IPS DF 19.7 (cell line): Measurements from ENCODE around the gene CYP1A2.
A peak's percentile ranks its signal among the peaks of the same experiment; 100 is the strongest.
"Not testable (repeated sequence)": the region's sequence is repeated elsewhere in the genome, so short reads cannot be mapped to it uniquely, and the experiment has no call there.

Experiments used
- DNase-seq: peaks from one replicate; pipeline ENCODE4 v3.0.0-alpha.2; 2013; ENCODE audit warnings: low read depth, low spot score

Gene CYP1A2, protein sequence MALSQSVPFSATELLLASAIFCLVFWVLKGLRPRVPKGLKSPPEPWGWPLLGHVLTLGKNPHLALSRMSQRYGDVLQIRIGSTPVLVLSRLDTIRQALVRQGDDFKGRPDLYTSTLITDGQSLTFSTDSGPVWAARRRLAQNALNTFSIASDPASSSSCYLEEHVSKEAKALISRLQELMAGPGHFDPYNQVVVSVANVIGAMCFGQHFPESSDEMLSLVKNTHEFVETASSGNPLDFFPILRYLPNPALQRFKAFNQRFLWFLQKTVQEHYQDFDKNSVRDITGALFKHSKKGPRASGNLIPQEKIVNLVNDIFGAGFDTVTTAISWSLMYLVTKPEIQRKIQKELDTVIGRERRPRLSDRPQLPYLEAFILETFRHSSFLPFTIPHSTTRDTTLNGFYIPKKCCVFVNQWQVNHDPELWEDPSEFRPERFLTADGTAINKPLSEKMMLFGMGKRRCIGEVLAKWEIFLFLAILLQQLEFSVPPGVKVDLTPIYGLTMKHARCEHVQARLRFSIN

DNA sequence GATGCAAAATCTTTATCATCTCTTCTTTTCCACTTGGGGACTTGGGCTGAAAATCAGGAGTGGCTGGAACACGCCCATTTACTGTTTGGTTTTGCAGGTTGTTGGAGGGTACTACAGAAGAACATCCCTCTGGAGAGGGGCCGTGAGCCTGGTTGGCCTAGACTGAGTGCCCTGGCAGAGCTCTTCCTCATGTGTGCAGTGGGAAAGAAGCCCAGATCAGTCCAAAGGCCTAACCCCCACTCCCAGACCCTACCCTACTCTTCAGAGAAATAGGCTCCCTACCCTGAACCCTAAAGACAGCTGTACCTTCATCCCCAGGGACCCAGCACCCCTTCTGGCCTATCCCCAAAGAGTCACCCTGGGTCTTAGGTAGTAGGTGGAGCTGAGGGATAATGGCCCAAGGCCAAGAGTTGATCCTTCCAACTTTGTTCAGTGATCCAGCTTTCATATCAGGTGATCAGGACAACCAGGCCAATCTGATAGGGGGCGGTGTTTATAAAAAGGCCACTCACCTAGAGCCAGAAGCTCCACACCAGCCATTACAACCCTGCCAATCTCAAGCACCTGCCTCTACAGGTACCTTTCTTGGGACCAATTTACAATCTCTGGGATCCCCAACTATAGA lies at the start of gene CYP1A2:
CYP1A2 (plus strand) TSS at position 524 of the 625 bp plus-strand sequence. CDS start 894 bp downstream, outside the sequence.
- DNase-seq, result no peak

- no peak for DNase-seq
Observed at GRCh38 chr15:74709011-74709410, 39.6 kb upstream of the CYP1A2 start.

GRCh38 chr15:74709892-74710291 lies 38.8 kb upstream of the CYP1A2 start:
- DNase-seq, result no peak

DNA sequence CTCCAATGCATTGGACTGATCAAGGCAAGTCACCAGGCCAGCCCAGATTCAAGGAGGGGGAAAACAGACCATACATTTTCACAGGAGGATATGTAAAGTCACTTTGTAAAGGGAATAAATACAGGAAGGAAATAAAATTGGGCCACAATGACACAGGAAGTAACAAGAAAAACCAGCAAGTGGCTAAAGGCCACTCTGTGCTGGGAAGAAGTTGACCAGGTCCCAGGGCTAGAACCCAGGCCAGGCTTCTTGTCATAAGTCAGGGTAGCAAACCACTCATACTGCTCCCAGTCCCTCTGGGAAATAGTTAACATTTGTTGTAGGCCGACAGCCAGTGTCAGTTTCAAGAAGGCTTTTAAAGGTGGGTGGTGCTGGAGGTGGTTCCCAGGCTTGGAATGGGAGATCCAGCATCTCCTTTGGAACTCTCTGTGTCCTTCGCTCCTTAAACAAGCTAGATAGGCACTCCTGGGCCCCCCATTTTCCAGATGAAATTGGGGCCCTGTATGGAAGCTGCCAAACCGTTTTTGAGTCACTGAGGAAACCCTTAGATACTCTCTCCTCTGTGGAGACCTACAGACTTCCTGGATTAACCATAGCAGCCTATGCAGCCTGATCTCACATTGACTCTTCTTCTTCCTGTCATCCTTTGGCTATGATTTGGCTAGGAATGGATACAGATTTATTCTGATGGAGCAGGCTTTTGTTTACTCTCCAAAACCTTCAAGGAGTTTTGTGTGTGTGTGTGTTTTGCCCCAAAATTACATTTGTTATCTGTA lies 38.1 kb upstream of the CYP1A2 start:
- no peak for DNase-seq

DNA sequence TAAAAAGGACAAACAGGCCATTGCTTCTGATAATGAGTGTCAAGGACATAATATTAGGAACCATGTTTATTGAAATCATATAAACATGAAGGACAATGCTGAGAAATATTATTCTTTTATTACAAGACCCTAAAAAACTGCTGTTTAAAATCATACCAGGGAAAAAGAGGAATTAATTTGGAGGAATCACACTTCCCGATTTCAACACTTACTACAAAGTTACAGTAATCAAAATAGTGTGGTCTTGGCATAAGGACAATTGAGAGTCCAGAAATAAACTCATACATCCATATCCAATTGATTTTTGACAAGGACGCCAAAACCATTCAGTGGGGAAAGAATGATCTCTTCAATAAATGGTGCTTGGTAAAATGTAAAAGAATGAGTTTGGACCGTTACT lies 36.3 kb upstream of the CYP1A2 start:
- DNase-seq, result no peak

- no peak for DNase-seq
Observed at GRCh38 chr15:74716651-74717050, 32.0 kb upstream of the CYP1A2 start.

DNA sequence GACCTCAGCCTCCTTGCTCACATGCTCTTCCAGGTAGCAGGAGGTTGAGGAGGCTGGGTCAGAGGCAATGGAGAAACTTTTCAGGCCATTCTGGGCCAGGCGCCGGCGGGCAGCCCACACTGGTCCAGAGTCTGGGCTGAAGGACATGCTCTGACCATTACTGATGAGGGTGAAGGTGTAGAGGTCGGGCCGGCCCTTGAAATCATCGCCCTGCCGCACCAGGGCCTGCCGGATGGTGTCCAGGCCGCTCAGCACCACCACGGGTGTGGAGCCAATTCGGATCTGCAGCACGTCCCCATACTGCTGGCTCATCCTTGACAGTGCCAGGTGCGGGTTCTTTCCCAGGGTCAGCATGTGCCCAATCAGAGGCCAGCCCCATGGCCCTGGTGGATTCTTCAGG lies 26.1 kb upstream of the CYP1A2 start:
- DNase-seq, result no peak

DNA sequence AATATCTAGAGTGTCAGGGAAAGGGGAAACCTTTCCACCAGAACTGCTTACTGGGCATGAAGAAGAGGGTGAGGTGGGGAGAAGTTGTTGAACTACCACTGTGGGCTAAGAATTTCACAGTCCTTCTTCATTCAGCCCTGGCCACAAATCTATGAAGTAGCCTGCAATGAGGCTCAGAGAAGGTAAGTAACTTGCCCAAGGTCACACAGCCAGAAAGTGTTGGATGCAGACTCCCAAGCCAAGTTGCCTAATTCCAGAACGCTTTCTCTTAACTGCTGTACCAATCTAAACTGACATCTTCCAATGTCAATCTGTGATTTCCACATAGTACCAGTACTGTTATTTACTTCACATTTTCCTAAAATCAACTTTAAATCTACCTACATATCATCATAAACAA lies 25.5 kb upstream of the CYP1A2 start:
- no peak for DNase-seq

- DNase-seq, result peak; percentile 67
Observed at GRCh38 chr15:74723754-74724334, 24.8 kb upstream of the CYP1A2 start.

GRCh38 chr15:74724570-74725224 lies 23.9 kb upstream of the CYP1A2 start:
- DNase-seq, result no peak

DNA sequence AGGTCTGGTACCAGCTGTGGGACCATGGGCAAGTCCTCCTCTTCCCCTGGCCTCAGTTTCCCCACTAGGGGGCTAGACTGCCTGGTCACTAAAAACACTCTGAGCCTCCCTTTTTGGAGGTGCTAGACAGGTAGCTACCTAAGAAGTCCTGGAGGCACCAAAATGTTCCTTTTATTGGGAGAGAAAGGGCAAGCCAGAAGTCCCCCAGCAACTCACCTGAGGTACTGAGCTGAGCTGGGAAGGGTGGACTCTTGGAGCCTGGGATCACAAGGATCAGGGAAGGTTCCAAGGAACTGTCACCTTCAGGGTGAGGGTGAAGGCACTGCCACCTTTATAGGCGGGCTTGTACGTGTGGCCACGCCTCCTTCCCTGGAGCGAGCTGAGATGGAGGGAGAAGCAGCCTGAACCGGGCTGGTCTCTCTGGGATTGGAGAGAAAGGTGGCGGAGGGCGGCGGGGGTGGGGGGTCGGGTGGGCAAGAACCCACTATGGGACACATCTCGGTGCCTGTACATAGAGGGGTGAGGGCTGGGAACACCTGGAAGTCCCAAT lies 23.3 kb upstream of the CYP1A2 start, which contains the start of gene CYP1A1:
CYP1A1 (minus strand) TSS at position 304 of the 550 bp plus-strand sequence. CDS start 2,431 bp downstream, outside the sequence.
- no peak for DNase-seq

GRCh38 chr15:74725845-74726773 lies 22.5 kb upstream of the CYP1A2 start:
- no peak for DNase-seq

GRCh38 chr15:74726774-74727164 lies 21.9 kb upstream of the CYP1A2 start:
- DNase-seq, result no peak

DNA sequence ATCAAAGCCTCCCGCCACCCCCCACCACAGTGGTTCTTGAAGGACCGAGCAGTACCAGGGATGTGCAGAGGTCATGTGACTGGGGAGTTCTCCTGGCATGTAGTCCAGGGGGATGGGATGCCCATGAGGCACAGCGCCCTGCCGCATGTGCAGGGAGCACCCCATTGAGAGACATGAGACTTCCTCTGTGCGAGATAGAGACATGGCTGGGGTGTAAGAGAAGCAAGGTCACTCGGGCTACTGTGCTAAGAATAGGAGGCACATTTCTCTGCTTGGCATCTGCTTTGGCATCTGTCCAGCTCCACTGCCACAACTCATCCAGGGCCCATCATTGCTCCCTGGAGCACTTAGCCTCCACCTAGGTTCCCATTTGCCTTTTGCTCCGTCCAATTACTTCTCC lies 20.9 kb upstream of the CYP1A2 start:
- no peak for DNase-seq

DNA sequence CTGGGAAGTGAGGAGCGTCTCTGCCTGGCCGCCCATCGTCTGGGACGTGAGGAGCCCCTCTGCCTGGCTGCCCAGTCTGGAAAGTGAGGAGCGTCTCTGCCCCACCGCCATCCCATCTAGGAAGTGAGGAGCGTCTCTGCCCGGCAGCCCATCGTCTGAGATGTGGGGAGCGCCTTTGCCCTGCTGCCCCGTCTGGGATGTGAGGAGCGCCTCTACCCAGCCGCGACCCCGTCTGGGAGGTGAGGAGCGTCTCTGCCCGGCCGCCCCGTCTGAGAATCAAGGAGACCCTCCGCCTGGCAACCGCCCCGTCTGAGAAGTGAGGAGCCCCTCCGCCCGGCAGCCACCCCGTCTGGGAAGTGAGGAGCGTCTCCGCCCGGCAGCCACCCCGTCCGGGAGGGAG lies 19.9 kb upstream of the CYP1A2 start:
- DNase-seq, result not testable (repeated sequence)

DNA sequence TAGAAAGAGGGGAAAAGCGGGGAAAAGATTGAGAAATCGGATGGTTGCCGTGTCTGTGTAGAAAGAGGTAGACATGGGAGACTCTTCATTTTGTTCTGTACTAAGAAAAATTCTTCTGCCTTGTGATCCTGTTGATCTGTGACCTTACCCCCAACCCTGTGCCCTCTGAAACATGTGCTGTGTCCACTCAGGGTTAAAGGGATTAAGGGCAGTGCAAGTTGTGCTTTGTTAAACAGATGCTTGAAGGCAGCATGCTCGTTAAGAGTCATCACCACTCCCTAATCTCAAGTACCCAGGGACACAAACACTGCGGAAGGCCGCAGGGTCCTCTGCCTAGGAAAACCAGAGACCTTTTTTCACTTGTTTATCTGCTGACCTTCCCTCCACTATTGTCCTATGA lies 19.3 kb upstream of the CYP1A2 start:
- not testable (repeated sequence) for DNase-seq

DNA sequence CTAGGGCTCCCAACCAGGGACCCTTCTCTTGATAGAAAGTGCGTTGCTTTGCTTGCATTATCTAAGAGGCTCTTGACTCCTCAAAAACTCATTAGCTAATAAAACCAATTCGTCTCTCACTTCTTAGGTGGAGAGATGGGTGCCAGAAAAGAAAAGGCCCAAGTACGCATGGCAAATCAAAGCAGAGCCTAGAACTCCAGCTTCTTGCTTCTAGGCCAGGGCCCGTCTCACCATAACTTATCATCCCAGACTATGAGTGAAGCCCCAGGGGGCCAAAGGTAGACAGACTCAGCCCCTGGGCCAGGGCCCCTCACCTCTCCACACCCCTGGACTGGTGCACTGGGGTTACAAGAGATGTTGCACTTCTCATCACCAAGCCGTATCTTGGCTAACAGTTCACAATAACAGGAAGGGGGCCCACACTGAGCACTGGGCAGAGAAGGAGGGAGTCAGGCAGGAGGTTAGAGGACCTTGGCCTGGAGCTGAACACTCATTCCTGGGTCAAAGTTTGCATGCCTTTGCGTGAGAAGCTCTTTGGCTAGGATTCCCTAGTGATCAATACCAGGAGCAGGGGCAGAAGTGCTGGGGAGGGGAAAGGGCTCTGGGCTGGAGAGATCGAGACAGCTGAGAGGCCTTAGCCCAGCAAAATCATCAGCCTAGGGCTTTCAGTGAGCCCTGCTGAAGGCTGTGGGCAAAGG lies 17.9 kb upstream of the CYP1A2 start:
- DNase-seq, result no peak

GRCh38 chr15:74732846-74733245 lies 15.8 kb upstream of the CYP1A2 start:
- DNase-seq, result no peak

DNA sequence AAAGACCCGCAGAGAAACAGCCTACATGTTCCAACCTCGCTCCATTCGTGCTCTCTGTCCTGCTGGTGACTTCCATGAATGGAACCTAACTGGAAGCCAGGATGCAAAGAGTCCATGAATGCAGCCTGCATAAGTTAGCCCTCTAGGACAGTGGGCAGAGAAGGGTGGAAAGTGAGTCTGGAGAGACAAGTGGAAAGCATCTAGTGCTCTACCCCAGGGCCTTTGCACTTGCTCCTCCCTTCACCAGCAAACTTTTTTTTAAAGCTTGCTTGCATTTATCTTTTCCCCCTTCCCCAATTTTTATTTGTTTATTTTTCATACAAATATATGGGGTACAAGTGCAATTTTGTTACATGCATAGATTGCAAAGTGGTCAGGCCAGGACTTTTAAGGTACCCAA lies 15.4 kb upstream of the CYP1A2 start:
- DNase-seq, result no peak
